ENCODE data around the gene NPM1. TPM values are rescaled to one million over a fixed set of nuclear protein-coding genes. Genes with fewer than 3 reads are reported as not detected.

Gene NPM1
- total RNA-seq, 1 experiment from 2014 or later = 4,548 TPM

DNA sequence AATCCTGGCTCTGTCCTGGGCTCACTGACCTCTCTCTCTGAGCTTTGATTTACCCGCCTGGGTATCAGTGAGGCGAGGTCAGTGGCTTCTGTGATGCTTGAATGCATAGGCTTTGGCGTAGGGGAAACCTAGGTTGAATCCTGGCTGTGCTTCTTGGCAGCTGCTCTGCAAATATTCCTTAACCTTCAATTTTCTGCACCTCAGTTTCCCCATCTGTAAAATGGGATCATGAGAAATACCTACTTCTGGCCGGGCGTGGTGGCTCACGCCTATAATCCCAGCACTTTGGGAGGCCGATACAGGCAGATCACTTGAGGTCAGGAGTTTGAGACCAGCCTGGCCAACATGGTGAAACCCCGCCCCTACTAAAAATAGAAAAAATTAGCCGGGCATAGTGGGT lies 39.0 kb downstream of the NPM1 start:
- H3K27ac Mint-ChIP-seq (ENCODE audit: low read depth, unreplicated experiment) = no peak overlapping the region
- CTCF ChIA-PET = interaction anchor here (0.6 to 1.7 kb wide), 5 partner anchors 8 to 422 kb away, joined by 3 to 10 read pairs (median 4); partner anchors contain the start of gene FGF18
- BruUV-seq (replicated peaks) = no TSS peak
- no peak for DNase-seq (ENCODE audit: unreplicated experiment)
- POLR2A ChIA-PET = no interaction called here
- H3K4me1 Mint-ChIP-seq (ENCODE audit: insufficient read depth, unreplicated experiment) = no peaks in the 10 kb centered on the region
- H3K27me3 Mint-ChIP-seq (ENCODE audit: insufficient read depth, unreplicated experiment) = no peaks in the 10 kb centered on the region
- no peaks in the 10 kb centered on the region for H3K9me3 Mint-ChIP-seq (ENCODE audit: unreplicated experiment)
- intact Hi-C loops (cut with micrococcal nuclease) = no loop called here
- no peak overlapping the region for H3K4me3 Mint-ChIP-seq (ENCODE audit: unreplicated experiment)
- H3K36me3 Mint-ChIP-seq (ENCODE audit: insufficient read depth, unreplicated experiment) = peaks cover 10% of the 10 kb centered on the region
- TF ChIP-seq, protein P1, sequence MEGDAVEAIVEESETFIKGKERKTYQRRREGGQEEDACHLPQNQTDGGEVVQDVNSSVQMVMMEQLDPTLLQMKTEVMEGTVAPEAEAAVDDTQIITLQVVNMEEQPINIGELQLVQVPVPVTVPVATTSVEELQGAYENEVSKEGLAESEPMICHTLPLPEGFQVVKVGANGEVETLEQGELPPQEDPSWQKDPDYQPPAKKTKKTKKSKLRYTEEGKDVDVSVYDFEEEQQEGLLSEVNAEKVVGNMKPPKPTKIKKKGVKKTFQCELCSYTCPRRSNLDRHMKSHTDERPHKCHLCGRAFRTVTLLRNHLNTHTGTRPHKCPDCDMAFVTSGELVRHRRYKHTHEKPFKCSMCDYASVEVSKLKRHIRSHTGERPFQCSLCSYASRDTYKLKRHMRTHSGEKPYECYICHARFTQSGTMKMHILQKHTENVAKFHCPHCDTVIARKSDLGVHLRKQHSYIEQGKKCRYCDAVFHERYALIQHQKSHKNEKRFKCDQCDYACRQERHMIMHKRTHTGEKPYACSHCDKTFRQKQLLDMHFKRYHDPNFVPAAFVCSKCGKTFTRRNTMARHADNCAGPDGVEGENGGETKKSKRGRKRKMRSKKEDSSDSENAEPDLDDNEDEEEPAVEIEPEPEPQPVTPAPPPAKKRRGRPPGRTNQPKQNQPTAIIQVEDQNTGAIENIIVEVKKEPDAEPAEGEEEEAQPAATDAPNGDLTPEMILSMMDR (IDR thresholded peaks at IDR 0.05; ENCODE audit: unreplicated experiment) = no peak

DNA sequence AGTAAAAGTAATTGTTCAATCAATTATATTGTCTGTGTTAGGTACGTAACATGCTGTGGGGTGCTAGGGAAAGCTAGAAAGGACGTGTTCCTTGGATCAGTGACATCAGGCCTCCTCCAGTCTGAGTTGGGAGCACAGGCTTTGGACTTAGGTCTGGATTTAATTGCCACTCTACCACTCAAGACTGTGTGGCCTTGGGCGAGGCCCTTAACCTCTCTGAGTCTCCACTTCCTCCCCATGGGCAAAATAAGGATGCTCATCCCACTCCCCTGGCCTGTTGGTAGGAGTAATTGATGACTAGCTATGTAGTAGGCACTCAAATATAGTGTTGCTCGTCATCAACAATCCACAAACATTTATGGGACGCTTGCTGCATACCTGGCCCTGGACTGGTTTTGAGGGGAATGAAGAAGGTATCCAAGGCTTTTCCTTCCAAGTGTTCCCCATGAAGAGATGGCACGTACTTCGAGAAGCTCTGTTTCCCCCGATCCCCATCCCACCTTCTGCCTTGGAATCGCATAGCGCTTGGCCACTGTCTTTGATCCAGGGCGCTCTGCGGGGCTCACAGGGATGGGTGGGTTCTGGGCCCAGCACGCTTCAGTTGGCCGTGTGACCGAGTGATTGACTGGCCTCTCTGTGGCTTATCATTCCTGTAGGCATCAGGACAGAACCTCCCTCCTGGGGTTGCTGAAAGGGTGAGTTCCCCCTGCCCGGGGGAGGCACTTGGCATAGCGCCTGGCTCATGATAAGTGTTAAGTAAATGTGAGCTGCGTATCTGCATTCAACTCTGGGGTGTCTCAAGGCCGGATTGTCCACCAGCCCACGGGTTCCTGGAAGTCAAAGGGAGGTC lies 39.9 kb downstream of the NPM1 start:
- Mint-ChIP-seq H3K27ac (ENCODE audit: low read depth, unreplicated experiment) (no peak overlapping the region), H3K9me3 (ENCODE audit: unreplicated experiment) (no peaks in the 10 kb centered on the region), H3K27me3 (ENCODE audit: insufficient read depth, unreplicated experiment) (no peaks in the 10 kb centered on the region), H3K4me3 (ENCODE audit: unreplicated experiment) (no peak overlapping the region), H3K4me1 (ENCODE audit: insufficient read depth, unreplicated experiment) (no peaks in the 10 kb centered on the region), H3K36me3 (ENCODE audit: insufficient read depth, unreplicated experiment) (peaks cover 10% of the 10 kb centered on the region)
- intact Hi-C loops (cut with micrococcal nuclease) = no loop called here
- CTCF ChIA-PET = interaction anchor here (0.5 to 1.7 kb wide), 10 partner anchors 9 to 694 kb away, joined by 3 to 10 read pairs (median 3); partner anchors contain the start of gene FGF18
- DNase-seq (ENCODE audit: unreplicated experiment) = no peak
- POLR2A ChIA-PET = interaction anchor here (0.6 kb wide), 1 partner anchor 65 kb away, joined by 3 read pairs; no protein-coding TSS in a partner anchor
- no TSS peak for BruUV-seq (replicated peaks)
- TF ChIP-seq, protein P1 (IDR thresholded peaks at IDR 0.05; ENCODE audit: unreplicated experiment) = no peak

DNA sequence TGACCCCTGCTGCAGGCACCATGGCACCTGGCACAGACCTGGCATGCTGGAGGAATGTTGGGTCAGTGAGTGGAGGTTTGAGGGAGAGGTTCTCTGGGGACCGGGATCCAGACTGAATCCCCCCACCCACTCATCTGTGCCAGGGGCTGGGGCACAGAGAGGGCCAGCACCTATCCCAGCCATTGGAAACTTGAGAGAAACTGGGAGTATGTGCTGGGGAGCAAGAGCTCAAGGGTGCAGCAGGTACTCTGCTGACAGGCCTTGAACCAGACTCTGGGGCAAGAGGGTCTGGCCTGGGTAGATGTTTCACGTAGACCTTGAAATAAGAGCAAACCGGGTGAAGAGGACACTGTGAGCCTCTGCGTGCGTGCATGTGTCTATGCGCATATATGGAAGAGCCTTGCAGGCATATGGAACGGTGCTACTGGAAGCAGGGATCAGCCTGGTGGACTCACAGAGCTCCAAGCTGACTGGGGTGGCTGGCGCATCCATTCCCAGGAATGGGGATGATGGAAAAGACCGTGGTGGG lies 40.6 kb downstream of the NPM1 start:
- peaks cover 10% of the 10 kb centered on the region for H3K36me3 Mint-ChIP-seq (ENCODE audit: insufficient read depth, unreplicated experiment)
- POLR2A ChIA-PET = interaction anchor here (0.6 kb wide), 1 partner anchor 65 kb away, joined by 3 read pairs; no protein-coding TSS in a partner anchor
- intact Hi-C loops (cut with micrococcal nuclease) = no loop called here
- H3K27ac Mint-ChIP-seq (ENCODE audit: low read depth, unreplicated experiment) = no peak overlapping the region
- CTCF ChIA-PET = interaction anchor here (0.9 to 1.7 kb wide), 7 partner anchors 9 to 484 kb away, joined by 3 to 10 read pairs (median 3); partner anchors contain the start of gene FGF18
- no peaks in the 10 kb centered on the region for H3K27me3 Mint-ChIP-seq (ENCODE audit: insufficient read depth, unreplicated experiment)
- H3K9me3 Mint-ChIP-seq (ENCODE audit: unreplicated experiment) = no peaks in the 10 kb centered on the region
- TF ChIP-seq, protein P1 (IDR thresholded peaks at IDR 0.05; ENCODE audit: unreplicated experiment) = no peak
- DNase-seq (ENCODE audit: unreplicated experiment) = no peak
- no peak overlapping the region for H3K4me3 Mint-ChIP-seq (ENCODE audit: unreplicated experiment)
- no TSS peak for BruUV-seq (replicated peaks)
- H3K4me1 Mint-ChIP-seq (ENCODE audit: insufficient read depth, unreplicated experiment) = no peaks in the 10 kb centered on the region

DNA sequence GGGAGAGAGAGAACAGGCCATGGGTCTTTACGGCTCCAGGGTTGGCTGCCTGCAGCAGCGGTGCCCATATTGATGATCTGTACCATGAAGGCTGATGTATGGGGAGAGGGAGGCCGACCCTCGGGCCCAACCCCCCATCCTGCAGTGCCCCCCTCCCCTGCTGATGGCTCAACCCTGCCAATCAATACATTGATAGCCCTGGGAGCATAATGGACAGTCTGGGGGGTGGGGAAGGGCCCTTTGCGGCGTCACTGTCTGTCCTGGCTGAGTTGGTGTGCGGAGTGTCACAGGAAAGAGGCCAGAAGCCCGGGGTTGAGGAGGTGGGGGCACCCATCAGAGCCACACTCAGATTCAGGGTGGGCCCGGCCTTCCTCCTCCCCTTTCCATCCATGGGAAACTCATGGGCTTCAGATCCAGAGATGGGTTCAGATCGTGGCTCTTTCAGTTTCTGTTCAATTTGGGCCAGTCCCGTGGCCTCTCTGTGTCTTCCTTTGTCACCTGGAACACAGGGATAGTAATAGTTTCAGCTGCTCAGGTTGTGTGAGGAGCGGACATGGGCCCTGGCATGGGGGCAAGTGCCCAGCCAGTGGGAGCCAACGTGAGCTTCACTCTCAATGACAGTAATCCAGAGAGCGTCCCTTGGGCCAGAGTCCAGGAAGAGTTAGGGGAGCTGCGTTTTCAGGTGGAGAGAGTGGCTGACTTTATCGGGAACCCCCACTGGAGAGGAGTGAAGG lies 41.3 kb downstream of the NPM1 start:
- ChIA-PET POLR2A (no interaction called here), CTCF (interaction anchor here (1.7 kb wide), 1 partner anchor 10 kb away, joined by 9 read pairs; the partner anchor contains the start of gene FGF18)
- no peak for DNase-seq (ENCODE audit: unreplicated experiment)
- intact Hi-C loops (cut with micrococcal nuclease) = no loop called here
- H3K9me3 Mint-ChIP-seq (ENCODE audit: unreplicated experiment) = no peaks in the 10 kb centered on the region
- TF ChIP-seq, protein P1 (IDR thresholded peaks at IDR 0.05; ENCODE audit: unreplicated experiment) = no peak
- H3K36me3 Mint-ChIP-seq (ENCODE audit: insufficient read depth, unreplicated experiment) = peaks cover 10% of the 10 kb centered on the region
- BruUV-seq (replicated peaks) = no TSS peak
- no peak overlapping the region for H3K27ac Mint-ChIP-seq (ENCODE audit: low read depth, unreplicated experiment)
- no peak overlapping the region for H3K4me3 Mint-ChIP-seq (ENCODE audit: unreplicated experiment)
- no peaks in the 10 kb centered on the region for H3K4me1 Mint-ChIP-seq (ENCODE audit: insufficient read depth, unreplicated experiment)
- H3K27me3 Mint-ChIP-seq (ENCODE audit: insufficient read depth, unreplicated experiment) = no peaks in the 10 kb centered on the region
